Osteoblast (primary cell): ENCODE results near the gene SLC7A14. TPM values are rescaled to one million over a fixed set of nuclear protein-coding genes. Genes with fewer than 3 reads are reported as not detected.

Experiments used
- DNase-seq: peaks from one replicate; pipeline ENCODE4 v3.0.0; 2011; ENCODE audit warnings: low spot score, mixed read lengths; ENCODE audit not compliant: insufficient read length; ENCODE audit errors: missing footprints
- H2AFZ ChIP-seq: 2 replicates; pipeline ENCODE4 v1.6.0; 2011; ENCODE audit warnings: mild to moderate bottlenecking, low read length
- H3K27ac ChIP-seq: 2 replicates; pipeline ENCODE4 v1.5.1; 2011; ENCODE audit warnings: mild to moderate bottlenecking, low read depth, low read length, moderate library complexity
- H3K27me3 ChIP-seq: 2 replicates; pipeline ENCODE4 v1.6.0; 2012; ENCODE audit warnings: mild to moderate bottlenecking, control low read depth, inconsistent platforms, low read length, moderate library complexity; ENCODE audit not compliant: insufficient read depth
- H3K36me3 ChIP-seq: 2 replicates; pipeline ENCODE4 v1.5.1; 2011; ENCODE audit warnings: mild to moderate bottlenecking, low read length, control low read depth, moderate library complexity; ENCODE audit not compliant: insufficient read depth
- H3K4me1 ChIP-seq: 2 replicates; pipeline ENCODE4 v1.5.1; 2011; ENCODE audit warnings: mild to moderate bottlenecking, low read length, control low read depth, moderate library complexity; ENCODE audit not compliant: insufficient read depth
- H3K4me2 ChIP-seq: 2 replicates; pipeline ENCODE4 v1.6.0; 2011; ENCODE audit warnings: mild to moderate bottlenecking, low read length; ENCODE audit not compliant: insufficient read depth
- H3K4me3 ChIP-seq: fragments of 200-600 bp; sonication (generic); 3 replicates; pipeline ENCODE4 v1.5.1; 2012; ENCODE audit warnings: mild to moderate bottlenecking, low read length, inconsistent platforms; ENCODE audit not compliant: insufficient read depth
- H3K79me2 ChIP-seq: 2 replicates; pipeline ENCODE4 v1.6.0; 2012; ENCODE audit warnings: mild to moderate bottlenecking, low read length, control low read depth, inconsistent platforms; ENCODE audit not compliant: insufficient read depth
- H3K9me3 ChIP-seq: 2 replicates; pipeline ENCODE4 v1.5.1; 2011; ENCODE audit warnings: low read depth, low read length, control low read depth
- H4K20me1 ChIP-seq: 2 replicates; pipeline ENCODE4 v1.6.0; 2012; ENCODE audit warnings: mild to moderate bottlenecking, low read length, control low read depth; ENCODE audit not compliant: insufficient read depth
- CTCF ChIP-seq: IDR thresholded peaks from 2 replicates; pipeline ENCODE4 v1.5.1; 2011; ENCODE audit warnings: mild to moderate bottlenecking, low read depth, low read length, moderate library complexity; ENCODE audit errors: extremely low read depth
- total RNA-seq: library from RNA; depleted of rRNA; stranded (reverse); fragments of >200 nt; gene quantifications from 2 replicates; pipeline ENCODE4 v1.2.3, GENCODE V29; 2012

Gene SLC7A14
- total RNA-seq, 1 donor: 0.36 TPM

GRCh38 chr3:170487031-170487430, 98.8 kb downstream of the SLC7A14 start:
- Histone ChIP-seq H3K27ac (no peak overlapping the region), H3K4me2 (no peak overlapping the region), H3K79me2 (no peaks in the 10 kb centered on the region), H3K36me3 (no peaks in the 10 kb centered on the region), H3K4me1 (no peaks in the 10 kb centered on the region), H3K27me3 (no peaks in the 10 kb centered on the region), H2AFZ (no peak overlapping the region), H3K4me3 (no peak overlapping the region), H3K9me3 (no peaks in the 10 kb centered on the region), H4K20me1 (no peaks in the 10 kb centered on the region)
- no peak for DNase-seq
- no peak for TF ChIP-seq CTCF

GRCh38 chr3:170486398-170486797, 99.5 kb downstream of the SLC7A14 start:
- no peaks in the 10 kb centered on the region for H3K27me3 ChIP-seq
- H3K4me1 ChIP-seq: no peaks in the 10 kb centered on the region
- no peak overlapping the region for H3K27ac ChIP-seq
- no peak for TF ChIP-seq CTCF
- no peaks in the 10 kb centered on the region for H3K79me2 ChIP-seq
- no peak for DNase-seq
- H3K36me3 ChIP-seq: no peaks in the 10 kb centered on the region
- no peaks in the 10 kb centered on the region for H3K9me3 ChIP-seq
- H3K4me3 ChIP-seq: no peak overlapping the region
- no peak overlapping the region for H2AFZ ChIP-seq
- no peaks in the 10 kb centered on the region for H4K20me1 ChIP-seq
- no peak overlapping the region for H3K4me2 ChIP-seq

- Histone ChIP-seq H3K9me3 (no peaks in the 10 kb centered on the region), H3K4me2 (no peak overlapping the region), H3K4me1 (no peaks in the 10 kb centered on the region), H3K36me3 (no peaks in the 10 kb centered on the region), H3K27me3 (no peaks in the 10 kb centered on the region), H2AFZ (no peak overlapping the region), H4K20me1 (no peaks in the 10 kb centered on the region), H3K79me2 (no peaks in the 10 kb centered on the region), H3K4me3 (no peak overlapping the region), H3K27ac (no peak overlapping the region)
- DNase-seq: no peak
- TF ChIP-seq CTCF: no peak
Observed at GRCh38 chr3:170485696-170486095, 100.2 kb downstream of the SLC7A14 start.

GRCh38 chr3:170485294-170485693, 100.6 kb downstream of the SLC7A14 start:
- Histone ChIP-seq H3K4me2 (no peak overlapping the region), H3K27me3 (no peaks in the 10 kb centered on the region), H3K36me3 (no peaks in the 10 kb centered on the region), H3K4me1 (no peaks in the 10 kb centered on the region), H3K79me2 (no peaks in the 10 kb centered on the region), H3K9me3 (no peaks in the 10 kb centered on the region), H3K4me3 (no peak overlapping the region), H4K20me1 (no peaks in the 10 kb centered on the region), H2AFZ (no peak overlapping the region), H3K27ac (no peak overlapping the region)
- DNase-seq: no peak
- TF ChIP-seq CTCF: no peak
